Esophagus squamous epithelium (tissue), 5 donors: ENCODE measurements around the gene ADGRA3. TPM values are rescaled to one million over a fixed set of nuclear protein-coding genes. Genes with fewer than 3 reads are reported as not detected.
A peak's percentile ranks its signal among the peaks of the same experiment; 100 is the strongest.

Experiments
- DNase-seq: peaks from one replicate; lab custom pipeline; 2025; lab: John Stamatoyannopoulos, UW
- H3K27ac ChIP-seq, 4 donors: fragments of 200-600 bp; sonication (generic); one replicate each; pipeline ENCODE4 v1.5.1; 2016 to 2019; ENCODE audit warnings: mild to moderate bottlenecking in 1 of 4
- H3K27me3 ChIP-seq, 4 donors: fragments of 200-600 bp; sonication (generic); 1 replicate in 3 of 4; 2 replicates in 1 of 4; pipeline versions ENCODE4 v1.5.1 to v1.6.0; 2017 to 2021; ENCODE audit warnings: antibody characterized with exemption in 1 of 4
- H3K36me3 ChIP-seq, 3 donors: fragments of 200-600 bp; sonication (generic); one replicate each; pipeline ENCODE4 v1.5.1; 2016 to 2019
- H3K4me1 ChIP-seq, 3 donors: fragments of 200-600 bp; sonication (generic); one replicate each; pipeline ENCODE4 v1.5.1; 2017 to 2019
- H3K4me3 ChIP-seq, 4 donors: fragments of 200-600 bp; sonication (generic); 1 replicate in 3 of 4; 2 replicates in 1 of 4; pipeline ENCODE4 v1.5.1; 2016 to 2019; ENCODE audit warnings: mild to moderate bottlenecking in 2 of 4, moderate library complexity in 1 of 4
- H3K9me3 ChIP-seq, 3 donors: fragments of 200-600 bp; sonication (generic); one replicate each; pipeline ENCODE4 v1.5.1; 2016 to 2019
- POLR2A ChIP-seq, 4 donors: fragments of 450-650 bp; IDR thresholded peaks; one replicate each; pipeline ENCODE4 v1.6.1; 2017; ENCODE audit warnings: antibody characterized with exemption in 4 of 4, mild to moderate bottlenecking in 4 of 4, moderate library complexity in 3 of 4
- WGBS, 2 donors: methylation state at CpG; one replicate each; pipeline ENCODE4 v1.1.5; 2018; 5-methylcytosine and 5-hydroxymethylcytosine counted together
- intact Hi-C: fragments of 100-400 bp; cut with DNase I; formaldehyde crosslinking; loops from one replicate; pipeline ENCODE4 v1.15.0; 2022
- total RNA-seq, 4 donors: library from RNA; depleted of rRNA; stranded (reverse); fragments of >200 nt; gene quantifications; one replicate each; pipeline ENCODE4 v1.1.0, GENCODE V29; 2016
- TF ChIP-seq, protein P1 (sequence below), 6 experiments: fragments of 450-650 bp in 4 of 6; fragments of 200-600 bp in 2 of 6; sonication (generic) in 2 of 6; IDR thresholded peaks; one replicate each; pipeline ENCODE4 v1.5.1; 2016 to 2019; ENCODE audit warnings: antibody characterized with exemption in 6 of 6, mild to moderate bottlenecking in 4 of 6, moderate library complexity in 4 of 6
- donor health status: DM: yes; HTN: yes; CAD: no.

ADGRA3 gene
- total RNA-seq, 4 donors from 2014 or later: 5.4 to 20.4 (median 12.9) TPM

DNA sequence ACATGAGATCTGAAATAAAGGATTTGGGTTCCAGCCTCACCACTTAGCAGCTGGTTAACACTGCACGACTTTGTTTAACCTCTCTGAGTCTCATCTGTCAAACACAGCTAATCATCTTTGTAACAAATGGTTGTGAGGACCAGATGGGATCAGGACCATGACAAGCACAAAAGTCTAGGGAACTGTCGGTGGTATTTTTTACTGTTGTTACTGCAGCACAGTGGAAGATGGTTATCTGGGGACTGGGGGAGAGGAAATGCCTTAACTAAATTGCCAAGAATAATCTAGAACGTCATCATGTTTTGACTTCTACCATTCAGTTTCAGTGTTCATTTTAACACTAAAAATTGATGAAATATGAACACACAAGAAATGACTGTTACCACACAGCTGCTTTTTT lies 99.5 kb downstream of the ADGRA3 start:
- H3K4me1 ChIP-seq: no peaks in the 10 kb centered on the region
- DNase-seq: no peak
- no peaks in the 10 kb centered on the region for H3K9me3 ChIP-seq
- intact Hi-C loops: loop anchor here (10.0 kb wide), 1 partner anchor 198 kb away; no protein-coding TSS in a partner anchor
- no peak overlapping the region for H3K27ac ChIP-seq
- H3K27me3 ChIP-seq: no peaks in the 10 kb centered on the region
- no peak for TF ChIP-seq POLR2A (IDR thresholded peaks at IDR 0.05)
- TF ChIP-seq, protein P1, sequence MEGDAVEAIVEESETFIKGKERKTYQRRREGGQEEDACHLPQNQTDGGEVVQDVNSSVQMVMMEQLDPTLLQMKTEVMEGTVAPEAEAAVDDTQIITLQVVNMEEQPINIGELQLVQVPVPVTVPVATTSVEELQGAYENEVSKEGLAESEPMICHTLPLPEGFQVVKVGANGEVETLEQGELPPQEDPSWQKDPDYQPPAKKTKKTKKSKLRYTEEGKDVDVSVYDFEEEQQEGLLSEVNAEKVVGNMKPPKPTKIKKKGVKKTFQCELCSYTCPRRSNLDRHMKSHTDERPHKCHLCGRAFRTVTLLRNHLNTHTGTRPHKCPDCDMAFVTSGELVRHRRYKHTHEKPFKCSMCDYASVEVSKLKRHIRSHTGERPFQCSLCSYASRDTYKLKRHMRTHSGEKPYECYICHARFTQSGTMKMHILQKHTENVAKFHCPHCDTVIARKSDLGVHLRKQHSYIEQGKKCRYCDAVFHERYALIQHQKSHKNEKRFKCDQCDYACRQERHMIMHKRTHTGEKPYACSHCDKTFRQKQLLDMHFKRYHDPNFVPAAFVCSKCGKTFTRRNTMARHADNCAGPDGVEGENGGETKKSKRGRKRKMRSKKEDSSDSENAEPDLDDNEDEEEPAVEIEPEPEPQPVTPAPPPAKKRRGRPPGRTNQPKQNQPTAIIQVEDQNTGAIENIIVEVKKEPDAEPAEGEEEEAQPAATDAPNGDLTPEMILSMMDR (IDR thresholded peaks at IDR 0.05): no peak
- H3K36me3 ChIP-seq: peaks cover 0 to 12% (median 0%) of the 10 kb centered on the region in 3 donors
- H3K4me3 ChIP-seq: no peak overlapping the region
- 23 to 42% methylated on average over 3 of the region's 3 CpGs for WGBS, 2 donors

DNA sequence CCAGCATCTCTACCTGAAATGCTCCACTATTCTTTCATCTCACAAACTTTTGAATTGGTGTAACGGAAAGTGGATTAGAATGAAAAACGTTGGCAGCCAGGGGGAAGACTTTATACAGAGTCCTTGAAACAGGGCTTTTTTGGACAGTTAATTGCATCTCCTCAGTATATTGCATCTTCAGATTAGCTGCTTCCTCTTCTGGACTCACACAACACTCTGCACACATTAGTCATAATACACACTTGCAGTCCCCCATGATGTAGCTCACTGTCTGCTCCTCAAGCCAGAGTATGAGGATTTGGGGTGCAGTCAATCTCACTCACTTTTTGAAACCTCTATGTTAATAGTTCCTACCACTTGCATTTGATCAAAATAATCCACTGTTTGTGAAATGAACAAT lies 101.0 kb downstream of the ADGRA3 start:
- intact Hi-C loops: loop anchor here (5.0 to 10.0 kb wide), 2 partner anchors 200 to 277 kb away; partner anchors contain the start of gene GBA3
- Histone ChIP-seq H3K27ac (no peak overlapping the region), H3K27me3 (no peaks in the 10 kb centered on the region), H3K4me3 (no peak overlapping the region), H3K36me3 (peaks cover 0 to 9% (median 0%) of the 10 kb centered on the region in 3 donors), H3K9me3 (no peaks in the 10 kb centered on the region), H3K4me1 (no peaks in the 10 kb centered on the region)
- no peak for DNase-seq
- no peak for TF ChIP-seq POLR2A (IDR thresholded peaks at IDR 0.05)
- TF ChIP-seq, protein P1 (IDR thresholded peaks at IDR 0.05): no peak
- 65 to 70% methylated on average over 2 of the region's 2 CpGs for WGBS, 2 donors

DNA sequence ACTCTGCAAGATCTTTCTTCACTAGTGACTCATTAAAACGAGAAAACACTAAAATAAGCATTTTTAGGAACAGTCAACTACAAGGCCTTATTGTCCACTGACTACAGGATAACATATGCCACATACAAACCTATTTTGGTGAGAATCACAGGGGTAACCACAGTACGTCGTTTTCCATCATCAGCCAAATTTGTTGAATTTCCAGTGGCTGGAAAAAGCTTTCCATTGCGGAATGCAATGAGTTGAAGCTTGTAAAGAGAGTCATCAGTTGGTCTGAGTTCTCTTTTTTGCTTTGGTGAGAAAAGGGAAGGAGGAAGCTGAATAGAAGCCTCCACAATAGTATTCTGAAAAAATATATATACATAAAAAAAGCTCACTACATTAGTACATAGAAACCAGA lies 102.4 kb downstream of the ADGRA3 start:
- TF ChIP-seq POLR2A (IDR thresholded peaks at IDR 0.05): no peak
- TF ChIP-seq, protein P1 (IDR thresholded peaks at IDR 0.05): no peak
- peaks cover 0 to 9% (median 0%) of the 10 kb centered on the region in 3 donors for H3K36me3 ChIP-seq
- WGBS, 2 donors: 80 to 83% methylated on average over 4 of the region's 4 CpGs
- intact Hi-C loops: loop anchor here (5.0 to 10.0 kb wide), 2 partner anchors 201 to 279 kb away; partner anchors contain the start of gene GBA3
- H3K27ac ChIP-seq: no peak overlapping the region
- no peak for DNase-seq
- H3K4me3 ChIP-seq: no peak overlapping the region
- H3K27me3 ChIP-seq: no peaks in the 10 kb centered on the region
- no peaks in the 10 kb centered on the region for H3K4me1 ChIP-seq
- no peaks in the 10 kb centered on the region for H3K9me3 ChIP-seq

DNA sequence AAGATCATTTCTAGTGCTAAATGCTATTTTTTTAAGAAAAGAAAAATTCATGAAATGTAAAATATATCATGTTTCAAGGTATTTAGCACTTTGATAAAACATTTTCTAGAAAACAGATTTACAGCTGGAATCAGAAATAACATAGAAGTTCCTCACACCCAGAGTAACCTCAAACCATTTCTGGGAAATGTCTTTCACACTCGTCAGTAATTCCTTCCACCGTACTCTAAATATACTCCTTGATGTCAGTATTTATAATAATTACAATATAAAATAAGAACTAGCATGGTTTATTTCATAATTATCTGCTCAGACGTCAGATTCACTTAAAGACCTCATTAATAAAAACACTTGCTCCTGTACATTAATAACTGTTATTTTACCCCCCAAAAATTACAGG lies 103.9 kb downstream of the ADGRA3 start:
- TF ChIP-seq, protein P1 (IDR thresholded peaks at IDR 0.05): no peak
- TF ChIP-seq POLR2A (IDR thresholded peaks at IDR 0.05): no peak
- no peak overlapping the region for H3K4me3 ChIP-seq
- peaks cover 0 to 9% (median 0%) of the 10 kb centered on the region in 3 donors for H3K36me3 ChIP-seq
- no peak for DNase-seq
- H3K4me1 ChIP-seq: no peaks in the 10 kb centered on the region
- no peaks in the 10 kb centered on the region for H3K27me3 ChIP-seq
- no peak overlapping the region for H3K27ac ChIP-seq
- 67 to 89% methylated on average over 3 of the region's 3 CpGs for WGBS, 2 donors
- intact Hi-C loops: loop anchor here (5.0 to 10.0 kb wide), 2 partner anchors 203 to 280 kb away; partner anchors contain the start of gene GBA3
- no peaks in the 10 kb centered on the region for H3K9me3 ChIP-seq

DNA sequence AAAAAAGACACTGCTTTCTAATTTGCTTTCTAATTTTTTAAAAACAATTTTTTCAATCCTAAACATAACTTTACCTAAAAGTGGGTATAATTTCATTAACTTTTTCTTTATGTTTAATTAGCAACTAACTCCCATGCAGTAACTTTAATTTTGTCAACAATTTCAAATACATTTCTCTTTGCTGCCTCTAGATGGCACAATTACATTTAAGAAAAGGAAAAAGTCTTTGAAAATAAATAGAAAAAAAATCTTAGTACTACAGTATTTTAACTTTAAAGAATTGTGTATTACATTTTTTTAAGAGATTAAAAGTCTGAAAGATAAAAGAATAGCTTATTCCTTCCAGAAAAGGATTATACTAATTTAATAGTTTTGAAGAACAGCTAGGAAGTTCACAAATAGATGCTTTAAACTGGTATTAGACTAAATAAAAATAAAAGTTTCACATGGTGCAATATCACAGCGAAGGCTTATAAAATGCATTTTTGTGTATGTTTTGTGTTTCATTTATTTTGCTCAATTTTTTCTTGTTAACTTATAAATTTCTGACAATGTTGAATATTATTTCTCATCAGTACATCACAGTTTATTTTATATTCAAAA lies 105.1 kb downstream of the ADGRA3 start:
- intact Hi-C loops: loop anchor here (5.0 to 10.0 kb wide), 2 partner anchors 204 to 282 kb away; partner anchors contain the start of gene GBA3
- no peaks in the 10 kb centered on the region for H3K27me3 ChIP-seq
- H3K27ac ChIP-seq: no peak overlapping the region
- DNase-seq: no peak
- TF ChIP-seq POLR2A (IDR thresholded peaks at IDR 0.05): no peak
- TF ChIP-seq, protein P1 (IDR thresholded peaks at IDR 0.05): peak in 5 of 6 experiments; percentile 13 to 59 (median 43)
- H3K4me3 ChIP-seq: no peak overlapping the region
- 65 to 87% methylated on average over 1 of the region's 1 CpG for WGBS, 2 donors
- peaks cover 0 to 9% (median 0%) of the 10 kb centered on the region in 3 donors for H3K36me3 ChIP-seq
- no peaks in the 10 kb centered on the region for H3K4me1 ChIP-seq
- no peaks in the 10 kb centered on the region for H3K9me3 ChIP-seq
